GM23248 (cell line): ENCODE measurements around the gene CRYAB.

ENCODE experiments used
- EZH2 ChIP-seq: fragments of 200-600 bp; sonication (generic); IDR thresholded peaks from 2 replicates; pipeline ENCODE4 v1.6.1; 2018; ENCODE audit warnings: antibody characterized with exemption, mild to moderate bottlenecking; ENCODE audit not compliant: insufficient read depth, poor library complexity, severe bottlenecking
- EZH2phosphoT487 ChIP-seq: fragments of 200-600 bp; sonication (generic); IDR thresholded peaks from 2 replicates; pipeline ENCODE4 v1.6.1; 2018; ENCODE audit warnings: antibody characterized with exemption, moderate library complexity, mild to moderate bottlenecking, low read depth; ENCODE audit not compliant: insufficient read depth

DNA sequence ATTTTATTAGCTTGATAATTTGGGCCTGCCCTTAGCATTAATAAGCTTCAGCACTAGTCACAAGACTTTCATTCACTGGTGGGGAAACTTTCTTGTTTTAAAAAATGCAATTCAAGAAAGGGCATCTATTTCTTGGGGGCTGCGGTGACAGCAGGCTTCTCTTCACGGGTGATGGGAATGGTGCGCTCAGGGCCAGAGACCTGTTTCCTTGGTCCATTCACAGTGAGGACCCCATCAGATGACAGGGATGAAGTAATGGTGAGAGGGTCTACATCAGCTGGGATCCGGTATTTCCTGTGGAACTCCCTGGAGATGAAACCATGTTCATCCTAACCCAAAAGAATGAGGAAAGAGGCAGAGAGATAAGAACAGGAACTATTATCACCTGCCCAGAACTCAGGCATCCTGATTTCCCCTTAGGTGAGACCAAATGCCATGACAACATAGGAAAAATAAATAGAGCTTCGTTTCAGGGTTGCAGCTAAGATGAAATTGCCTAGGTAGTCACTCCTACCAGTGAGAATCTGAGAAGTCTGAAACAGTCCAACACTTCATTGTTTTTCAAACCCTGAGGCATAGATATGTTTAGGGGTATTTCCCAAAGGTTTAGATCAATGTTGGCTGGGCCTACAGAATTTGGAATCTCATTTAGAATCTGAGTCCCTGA lies 2.8 kb downstream of the CRYAB start:
- TF ChIP-seq EZH2: no peak
- TF ChIP-seq EZH2phosphoT487: no peak
